ENCODE measurements around the gene TTC39B. TPM values are rescaled to one million over a fixed set of nuclear protein-coding genes. Genes with fewer than 3 reads are reported as not detected.

The TTC39B gene
- total and polyA plus RNA-seq, 2 of the 8 experiments (the other 6 are each of a cell fraction or from before 2014, with no cell fraction given), result 1.6 to 10.9 TPM

GRCh38 chr9:15182730-15183129 is 124.3 kb downstream of the TTC39B start:
- no peak overlapping the region for H2BK15ac ChIP-seq (ENCODE audit: low read length)

More at GRCh38 chr9:15182730-15183129, 124.3 kb downstream of the TTC39B start:
- no peak overlapping the region for H3K18ac ChIP-seq (ENCODE audit: extremely low read depth, low read length)
- H2BK20ac ChIP-seq (ENCODE audit: low read length), result no peak overlapping the region
- H3K4ac ChIP-seq (replicated peaks; ENCODE audit: insufficient read length, low read depth, low read length), result no peak overlapping the region
- H3K36me3 ChIP-seq (ENCODE audit: control insufficient read depth in 2 of 4, insufficient read depth in 4 of 4, low read length in 3 of 4), result peaks cover 0 to 5% (median under 1%) of the 10 kb centered on the region in 4 experiments; a peak in 3 of 8 replicates
- H2BK120ac ChIP-seq (replicated peaks; ENCODE audit: low read depth, low read length), result no peak overlapping the region
- no peaks in the 10 kb centered on the region for H3K79me2 ChIP-seq (ENCODE audit: control insufficient read depth in 1 of 2, insufficient read depth in 2 of 2, low read length in 2 of 2)
- no peaks in the 10 kb centered on the region for H3K79me1 ChIP-seq (ENCODE audit: low read depth, low read length)
- CTCF ChIA-PET (ENCODE audit: partially characterized antibody), result interaction anchor here (0.7 to 1.1 kb wide), 2 partner anchors 30 to 1244 kb away, joined by 3 to 4 read pairs; no protein-coding TSS in a partner anchor
- no peak overlapping the region for H3K27ac ChIP-seq (ENCODE audit: low read depth, low read length)
- no peaks in the 10 kb centered on the region for H4K20me1 ChIP-seq (replicated peaks in 1 of 2; ENCODE audit: control insufficient read depth in 1 of 2, insufficient read depth in 2 of 2, low read length in 2 of 2)
- H2BK5ac ChIP-seq (ENCODE audit: low read depth, low read length), result no peak overlapping the region
- H3K4me1 ChIP-seq (replicated peaks in 1 of 4; ENCODE audit: control insufficient read depth in 3 of 4, insufficient read depth in 4 of 4, low read length in 3 of 4), result no peaks in the 10 kb centered on the region
- H4K8ac ChIP-seq (ENCODE audit: extremely low read depth, insufficient read depth, low read length), result no peak overlapping the region
- H2AFZ ChIP-seq (ENCODE audit: low read length), result no peak overlapping the region
- H3K4me2 ChIP-seq (ENCODE audit: insufficient read depth in 1 of 2, low read depth in 2 of 2, low read length in 2 of 2), result no peak overlapping the region
- FAIRE-seq, result no peak
- no peak overlapping the region for H3K4me3 ChIP-seq (ENCODE audit: extremely low read depth in 1 of 4, insufficient read depth in 2 of 4, low read depth in 3 of 4, low read length in 4 of 4)
- H4K91ac ChIP-seq (replicated peaks; ENCODE audit: insufficient read length, low read length), result no peak overlapping the region
- H3K23me2 ChIP-seq (ENCODE audit: low read depth, low read length), result no peaks in the 10 kb centered on the region
- no peak overlapping the region for H2AK5ac ChIP-seq (ENCODE audit: low read depth, low read length)
- no peak for DNase-seq (ENCODE audit: low read depth in 1 of 2, low spot score in 2 of 2)
- H2BK12ac ChIP-seq (ENCODE audit: low read depth, low read length), result no peak overlapping the region
- H3K23ac ChIP-seq (ENCODE audit: insufficient read length), result no peak overlapping the region
- no peaks in the 10 kb centered on the region for H3K27me3 ChIP-seq (replicated peaks in 1 of 4; ENCODE audit: control insufficient read depth in 3 of 4, extremely low read depth in 1 of 4, insufficient read depth in 3 of 4, low read length in 3 of 4)
- H3K14ac ChIP-seq (ENCODE audit: insufficient read length), result no peak overlapping the region
- H3K9ac ChIP-seq (replicated peaks in 1 of 4; ENCODE audit: extremely low read depth in 1 of 4, low read depth in 3 of 4, low read length in 3 of 4), result no peak overlapping the region
- TF ChIP-seq ZNF274 (IDR thresholded peaks at IDR 0.05; ENCODE audit: borderline replicate concordance, extremely low read depth, low read length) (no peak), EGR1 (IDR thresholded peaks at IDR 0.05; ENCODE audit: borderline replicate concordance, low read depth, low read length) (no peak), JUN (IDR thresholded peaks at IDR 0.05; ENCODE audit: low read depth, low read length) (no peak), NRF1 (IDR thresholded peaks at IDR 0.05; ENCODE audit: low read depth, low read length) (no peak), BCL11A (IDR thresholded peaks at IDR 0.05; ENCODE audit: low read depth in 2 of 2, low read length in 2 of 2) (no peak), SP4 (IDR thresholded peaks at IDR 0.05; ENCODE audit: low read length) (no peak)
- H3K56ac ChIP-seq (replicated peaks; ENCODE audit: insufficient read length, low read depth, low read length), result no peak overlapping the region
- no peaks in the 10 kb centered on the region for H3K9me3 ChIP-seq (ENCODE audit: insufficient read depth in 2 of 2, low read depth in 1 of 2, low read length in 1 of 2)
- WGBS, 2 experiments (ENCODE audit: extremely low coverage in 1 of 2, insufficient coverage in 1 of 2, insufficient read length in 1 of 2, insufficient replicate concordance in 2 of 2, low coverage in 1 of 2, low lambda C conversion rate in 2 of 2, missing lambda C conversion rate in 1 of 2), result 76% methylated on average over 3 of the region's 3 CpGs; no CpG with 5 or more reads in 1 of the 2 experiments
- H4K5ac ChIP-seq (ENCODE audit: insufficient read length, low read depth, low read length), result no peak overlapping the region
- POLR2A ChIA-PET (ENCODE audit: partially characterized antibody), result no interaction called here

Data from H1 (cell line).